Measurements from ENCODE around the gene ABCB1. TPM values are rescaled to one million over a fixed set of nuclear protein-coding genes. Genes with fewer than 3 reads are reported as not detected.

Gene ABCB1
- total RNA-seq, 1 donor from 2014 or later: not detected

DNA sequence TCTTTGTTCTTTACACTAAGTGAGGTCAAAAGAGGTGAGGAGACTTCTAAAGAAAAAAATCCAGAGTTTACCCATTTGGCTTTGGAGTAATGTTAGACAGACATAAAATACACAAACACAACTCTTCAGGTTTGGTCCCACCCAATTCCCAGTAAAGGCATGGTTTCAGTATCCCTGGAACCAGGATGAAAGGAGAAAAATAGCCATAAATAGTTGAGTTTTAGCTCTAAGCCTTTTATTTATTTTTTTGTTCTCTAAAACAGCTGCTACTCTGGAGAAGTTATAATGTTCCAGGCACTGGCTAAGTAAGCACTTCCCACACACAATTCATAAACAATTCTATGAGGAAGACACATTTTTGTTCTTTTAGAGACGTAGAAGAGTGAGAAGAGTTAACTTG is 4.0 kb downstream of the ABCB1 start:
- Mint-ChIP-seq H3K27me3 (ENCODE audit: unreplicated experiment) (peaks cover 49% of the 10 kb centered on the region), H3K4me1 (ENCODE audit: unreplicated experiment) (peaks cover 10% of the 10 kb centered on the region), H3K36me3 (ENCODE audit: unreplicated experiment) (no peaks in the 10 kb centered on the region), H3K9me3 (ENCODE audit: unreplicated experiment) (no peaks in the 10 kb centered on the region), H3K27ac (ENCODE audit: unreplicated experiment) (no peak overlapping the region), H3K4me3 (ENCODE audit: unreplicated experiment) (no peak overlapping the region)
- TF ChIP-seq, protein P1, sequence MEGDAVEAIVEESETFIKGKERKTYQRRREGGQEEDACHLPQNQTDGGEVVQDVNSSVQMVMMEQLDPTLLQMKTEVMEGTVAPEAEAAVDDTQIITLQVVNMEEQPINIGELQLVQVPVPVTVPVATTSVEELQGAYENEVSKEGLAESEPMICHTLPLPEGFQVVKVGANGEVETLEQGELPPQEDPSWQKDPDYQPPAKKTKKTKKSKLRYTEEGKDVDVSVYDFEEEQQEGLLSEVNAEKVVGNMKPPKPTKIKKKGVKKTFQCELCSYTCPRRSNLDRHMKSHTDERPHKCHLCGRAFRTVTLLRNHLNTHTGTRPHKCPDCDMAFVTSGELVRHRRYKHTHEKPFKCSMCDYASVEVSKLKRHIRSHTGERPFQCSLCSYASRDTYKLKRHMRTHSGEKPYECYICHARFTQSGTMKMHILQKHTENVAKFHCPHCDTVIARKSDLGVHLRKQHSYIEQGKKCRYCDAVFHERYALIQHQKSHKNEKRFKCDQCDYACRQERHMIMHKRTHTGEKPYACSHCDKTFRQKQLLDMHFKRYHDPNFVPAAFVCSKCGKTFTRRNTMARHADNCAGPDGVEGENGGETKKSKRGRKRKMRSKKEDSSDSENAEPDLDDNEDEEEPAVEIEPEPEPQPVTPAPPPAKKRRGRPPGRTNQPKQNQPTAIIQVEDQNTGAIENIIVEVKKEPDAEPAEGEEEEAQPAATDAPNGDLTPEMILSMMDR (IDR thresholded peaks at IDR 0.05): no peak
- DNase-seq (ENCODE audit: extremely low spot score, unreplicated experiment): no peak

DNA sequence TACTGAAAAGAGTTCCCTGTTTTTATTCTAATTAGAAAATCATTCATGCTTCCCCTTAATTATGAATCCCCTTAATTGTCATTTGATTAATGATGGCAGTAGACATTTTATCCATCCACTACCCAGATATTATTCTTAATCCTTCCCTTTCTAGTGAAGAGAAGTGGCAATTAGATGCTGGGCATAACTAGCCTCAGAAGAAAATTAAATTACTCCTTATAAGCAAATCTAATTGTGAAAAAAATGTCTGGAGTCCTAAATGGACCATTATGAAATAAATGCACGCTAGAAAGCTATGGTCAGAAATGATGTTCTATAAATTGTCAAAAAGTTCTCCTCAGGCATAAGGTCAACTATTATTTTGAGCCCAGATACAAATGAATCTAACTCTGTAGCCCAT is 4.5 kb downstream of the ABCB1 start:
- TF ChIP-seq, protein P1 (IDR thresholded peaks at IDR 0.05): no peak
- H3K4me1 Mint-ChIP-seq (ENCODE audit: unreplicated experiment): peaks cover 10% of the 10 kb centered on the region
- no peak overlapping the region for H3K4me3 Mint-ChIP-seq (ENCODE audit: unreplicated experiment)
- peaks cover 45% of the 10 kb centered on the region for H3K27me3 Mint-ChIP-seq (ENCODE audit: unreplicated experiment)
- no peaks in the 10 kb centered on the region for H3K9me3 Mint-ChIP-seq (ENCODE audit: unreplicated experiment)
- no peaks in the 10 kb centered on the region for H3K36me3 Mint-ChIP-seq (ENCODE audit: unreplicated experiment)
- DNase-seq (ENCODE audit: extremely low spot score, unreplicated experiment): no peak
- H3K27ac Mint-ChIP-seq (ENCODE audit: unreplicated experiment): no peak overlapping the region

DNA sequence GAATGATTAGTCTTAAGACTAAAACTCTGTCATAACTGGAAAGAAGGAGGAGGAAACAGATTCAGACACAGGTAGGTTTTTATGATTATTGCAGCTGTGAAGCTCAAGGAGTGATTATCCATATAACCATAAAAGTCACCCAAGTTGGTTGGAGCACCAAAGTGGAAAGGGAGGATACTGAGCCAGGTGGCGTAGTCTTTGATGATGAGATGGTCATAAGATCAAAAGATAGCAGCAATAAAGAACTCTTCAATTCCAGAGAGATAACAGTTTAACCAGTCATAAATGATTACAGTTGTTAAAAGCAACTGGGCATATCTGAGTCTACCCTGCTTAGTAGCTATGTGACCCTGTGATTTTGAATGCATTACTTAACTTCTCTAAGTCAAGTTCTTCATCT is 8.4 kb downstream of the ABCB1 start:
- Mint-ChIP-seq H3K27ac (ENCODE audit: unreplicated experiment) (no peak overlapping the region), H3K9me3 (ENCODE audit: unreplicated experiment) (no peaks in the 10 kb centered on the region), H3K36me3 (ENCODE audit: unreplicated experiment) (no peaks in the 10 kb centered on the region), H3K4me1 (ENCODE audit: unreplicated experiment) (no peaks in the 10 kb centered on the region), H3K27me3 (ENCODE audit: unreplicated experiment) (peaks cover 14% of the 10 kb centered on the region), H3K4me3 (ENCODE audit: unreplicated experiment) (no peak overlapping the region)
- TF ChIP-seq, protein P1 (IDR thresholded peaks at IDR 0.05): no peak
- DNase-seq (ENCODE audit: extremely low spot score, unreplicated experiment): no peak

DNA sequence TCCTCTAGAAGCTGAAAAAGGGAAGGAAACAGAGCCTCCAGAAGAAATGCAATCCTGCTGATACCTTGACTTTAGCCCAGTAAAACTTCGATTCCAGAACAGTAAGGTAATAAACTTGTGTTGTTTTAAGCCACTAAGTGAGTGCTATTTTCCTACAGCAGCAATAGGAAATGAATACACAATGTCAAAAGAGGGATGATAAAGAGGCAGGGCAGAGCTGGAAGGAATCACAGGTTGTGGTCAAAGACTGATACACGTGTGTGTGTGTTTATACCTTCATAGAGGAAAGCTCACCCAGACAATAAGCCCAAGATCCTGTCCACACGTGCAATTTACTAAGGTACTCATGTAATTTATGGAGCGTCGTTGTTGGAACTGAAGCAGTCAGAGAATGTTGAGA is 9.5 kb downstream of the ABCB1 start:
- H3K4me1 Mint-ChIP-seq (ENCODE audit: unreplicated experiment): no peaks in the 10 kb centered on the region
- H3K27ac Mint-ChIP-seq (ENCODE audit: unreplicated experiment): no peak overlapping the region
- no peak overlapping the region for H3K4me3 Mint-ChIP-seq (ENCODE audit: unreplicated experiment)
- H3K27me3 Mint-ChIP-seq (ENCODE audit: unreplicated experiment): peaks cover 5% of the 10 kb centered on the region
- no peaks in the 10 kb centered on the region for H3K36me3 Mint-ChIP-seq (ENCODE audit: unreplicated experiment)
- TF ChIP-seq, protein P1 (IDR thresholded peaks at IDR 0.05): no peak
- DNase-seq (ENCODE audit: extremely low spot score, unreplicated experiment): no peak
- no peaks in the 10 kb centered on the region for H3K9me3 Mint-ChIP-seq (ENCODE audit: unreplicated experiment)

DNA sequence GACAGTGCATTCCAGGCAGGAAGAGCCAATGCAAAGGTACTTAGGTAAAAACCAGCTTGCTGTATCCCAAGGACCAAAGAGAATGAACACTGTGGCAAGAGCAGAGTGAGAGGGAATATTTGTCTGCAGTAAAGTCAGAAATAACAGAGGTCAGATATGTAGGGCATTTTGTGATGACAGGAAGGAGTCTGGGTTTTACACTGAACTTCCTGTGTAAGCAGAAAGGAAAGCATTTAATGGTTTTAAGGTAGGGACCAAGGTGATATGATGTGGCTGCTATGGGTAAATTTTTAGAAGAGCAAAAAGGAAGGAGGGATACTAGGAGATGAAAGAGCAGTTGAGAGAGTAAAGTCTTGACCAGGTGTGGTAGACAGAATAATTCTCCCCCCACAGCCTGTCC is 10.1 kb downstream of the ABCB1 start:
- H3K4me1 Mint-ChIP-seq (ENCODE audit: unreplicated experiment): no peaks in the 10 kb centered on the region
- H3K27ac Mint-ChIP-seq (ENCODE audit: unreplicated experiment): no peak overlapping the region
- DNase-seq (ENCODE audit: extremely low spot score, unreplicated experiment): no peak
- TF ChIP-seq, protein P1 (IDR thresholded peaks at IDR 0.05): no peak
- H3K9me3 Mint-ChIP-seq (ENCODE audit: unreplicated experiment): no peaks in the 10 kb centered on the region
- no peak overlapping the region for H3K4me3 Mint-ChIP-seq (ENCODE audit: unreplicated experiment)
- peaks cover 2% of the 10 kb centered on the region for H3K27me3 Mint-ChIP-seq (ENCODE audit: unreplicated experiment)
- no peaks in the 10 kb centered on the region for H3K36me3 Mint-ChIP-seq (ENCODE audit: unreplicated experiment)

Data from osteocyte (in vitro differentiated cells).